Parathyroid adenoma (tissue), 2 donors: ENCODE results near the gene RPS3.

Source experiments
- H2AFZ ChIP-seq: fragments of 300-600 bp; sonication (generic); one replicate; pipeline ENCODE4 v1.7.0; 2017; ENCODE audit warnings: antibody characterized with exemption, mild to moderate bottlenecking
- H3K27ac ChIP-seq: fragments of 300-600 bp; sonication (generic); one replicate; pipeline ENCODE4 v1.7.0; 2017
- H3K27me3 ChIP-seq: fragments of 300-600 bp; sonication (generic); one replicate; pipeline ENCODE4 v1.7.0; 2017; ENCODE audit warnings: low read length; ENCODE audit not compliant: control insufficient read depth, insufficient read depth
- H3K36me3 ChIP-seq: fragments of 300-600 bp; sonication (generic); one replicate; pipeline ENCODE4 v1.7.0; 2017; ENCODE audit warnings: low read length; ENCODE audit not compliant: control insufficient read depth, insufficient read depth
- H3K4me1 ChIP-seq: fragments of 300-600 bp; sonication (generic); one replicate; pipeline ENCODE4 v1.7.0; 2017; ENCODE audit warnings: control low read depth
- H3K4me2 ChIP-seq: fragments of 300-600 bp; sonication (generic); one replicate; pipeline ENCODE4 v1.7.0; 2017; ENCODE audit warnings: low read length
- H3K4me3 ChIP-seq: fragments of 300-600 bp; sonication (generic); one replicate; pipeline ENCODE4 v1.7.0; 2017; ENCODE audit warnings: low read depth, low read length
- H3K79me2 ChIP-seq: fragments of 300-600 bp; sonication (generic); one replicate; pipeline ENCODE4 v1.7.0; 2017; ENCODE audit warnings: control low read depth
- H3K9ac ChIP-seq: fragments of 300-600 bp; sonication (generic); one replicate; pipeline ENCODE4 v1.7.0; 2017; ENCODE audit warnings: mild to moderate bottlenecking
- H3K9me3 ChIP-seq: fragments of 300-600 bp; sonication (generic); one replicate; pipeline ENCODE4 v1.7.0; 2017; ENCODE audit warnings: low read length; ENCODE audit not compliant: control insufficient read depth
- CTCF ChIP-seq: fragments of 300-600 bp; sonication (generic); IDR thresholded peaks from one replicate; pipeline ENCODE4 v1.7.0; 2017; ENCODE audit warnings: antibody characterized with exemption, mild to moderate bottlenecking
- donor health status: primary hyperparathyroidism.

The RPS3 gene

DNA sequence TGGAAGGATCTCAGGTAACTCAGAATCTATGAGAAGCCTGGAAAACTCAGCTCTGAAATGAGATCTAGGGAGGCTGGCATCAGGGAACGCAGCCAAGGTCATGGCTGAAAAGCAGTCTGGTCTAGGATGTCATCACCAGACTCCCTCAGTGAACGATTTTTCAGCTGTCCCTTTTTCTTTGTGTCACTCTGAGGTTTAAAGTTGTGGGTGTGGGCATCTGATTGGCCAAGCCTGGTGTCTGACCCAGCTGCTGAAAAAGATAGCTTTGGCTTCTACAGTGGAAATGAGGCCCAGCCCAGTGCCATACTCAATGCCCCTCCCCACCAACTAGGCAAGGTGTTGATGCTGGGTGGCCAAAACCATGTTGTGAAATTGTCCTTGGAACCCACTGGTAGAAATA, 14.5 kb downstream of the RPS3 start:
- no peak overlapping the region for H3K4me3 ChIP-seq
- no peak overlapping the region for H3K9ac ChIP-seq
- H3K36me3 ChIP-seq: no peaks in the 10 kb centered on the region
- no peaks in the 10 kb centered on the region for H3K4me1 ChIP-seq
- no peak overlapping the region for H2AFZ ChIP-seq
- no peak for TF ChIP-seq CTCF
- H3K79me2 ChIP-seq: no peaks in the 10 kb centered on the region
- no peak overlapping the region for H3K27ac ChIP-seq
- H3K9me3 ChIP-seq: no peaks in the 10 kb centered on the region
- no peaks in the 10 kb centered on the region for H3K27me3 ChIP-seq
- no peak overlapping the region for H3K4me2 ChIP-seq

DNA sequence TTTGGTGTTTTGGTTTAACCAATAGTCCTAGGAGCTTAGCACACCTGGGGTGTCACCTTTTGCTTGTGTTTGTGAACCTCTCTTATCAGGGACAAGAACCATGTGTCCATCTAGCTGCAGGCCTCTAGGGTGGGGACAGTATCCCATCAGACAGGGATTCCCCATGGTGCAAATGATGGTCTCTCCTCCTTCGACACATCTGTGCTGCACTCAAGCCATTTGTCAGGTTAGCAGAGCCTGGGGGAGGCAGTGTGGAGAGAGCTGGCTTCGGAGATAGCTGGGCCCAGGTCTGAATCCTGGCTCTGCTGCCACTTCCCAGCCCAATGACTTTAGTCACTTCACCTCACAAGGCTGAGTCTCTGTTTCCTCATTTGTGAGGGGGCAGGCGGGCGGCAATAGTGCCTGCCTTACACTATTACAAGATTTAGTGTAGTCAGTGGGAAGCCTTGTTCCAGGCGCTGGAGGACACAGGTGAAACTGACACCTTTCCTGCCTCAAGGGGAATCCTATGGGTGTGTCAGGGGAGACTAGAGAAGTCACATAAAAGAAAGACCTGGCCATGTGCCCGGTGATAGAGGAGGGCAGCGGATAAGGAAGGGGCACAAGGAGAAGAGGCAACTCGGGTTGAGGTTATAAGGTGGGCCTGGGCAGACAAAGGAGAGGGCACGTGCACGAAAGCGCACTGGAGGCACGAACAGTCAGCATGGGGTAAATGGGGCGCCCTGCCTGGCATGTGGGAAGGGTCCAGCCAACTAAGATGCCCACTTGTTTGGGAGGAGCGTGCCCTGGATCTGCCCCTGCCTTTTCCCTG, 21.1 kb downstream of the RPS3 start:
- H2AFZ ChIP-seq: no peak overlapping the region
- H3K4me1 ChIP-seq: no peaks in the 10 kb centered on the region
- H3K79me2 ChIP-seq: no peaks in the 10 kb centered on the region
- H3K9ac ChIP-seq: no peak overlapping the region
- H3K4me2 ChIP-seq: no peak overlapping the region
- H3K4me3 ChIP-seq: no peak overlapping the region
- no peaks in the 10 kb centered on the region for H3K9me3 ChIP-seq
- TF ChIP-seq CTCF: no peak
- no peaks in the 10 kb centered on the region for H3K27me3 ChIP-seq
- H3K36me3 ChIP-seq: no peaks in the 10 kb centered on the region
- no peak overlapping the region for H3K27ac ChIP-seq

DNA sequence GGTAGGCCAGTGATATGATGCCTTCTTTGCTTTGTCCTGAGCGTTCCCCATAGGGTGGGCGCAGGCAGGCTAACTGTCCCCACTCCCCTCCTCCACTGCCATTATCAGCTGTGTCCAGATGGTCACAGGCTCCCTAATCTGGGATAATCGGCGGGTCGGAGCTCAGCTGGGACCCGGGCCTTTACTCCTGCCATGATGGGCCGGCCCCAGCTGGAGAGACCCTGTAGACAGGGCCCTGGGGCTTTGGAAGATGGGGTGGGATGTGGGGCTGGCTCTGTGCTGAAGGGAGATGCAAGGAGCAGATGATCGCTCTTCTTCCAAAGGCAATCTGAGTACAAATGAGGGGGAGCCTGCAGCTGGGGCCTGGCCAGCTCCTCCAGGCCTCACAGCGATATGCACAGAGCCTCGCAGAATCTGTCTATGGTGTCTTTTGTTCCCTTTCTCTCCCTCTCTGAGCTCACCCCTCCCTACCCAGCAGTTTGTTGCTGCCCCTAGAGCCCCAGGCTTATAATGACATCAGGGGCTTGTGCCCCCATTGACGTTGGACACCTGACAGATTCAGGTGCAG, 21.8 kb downstream of the RPS3 start:
- Histone ChIP-seq H3K4me2 (no peak overlapping the region), H3K9me3 (no peaks in the 10 kb centered on the region), H3K4me3 (no peak overlapping the region), H2AFZ (no peak overlapping the region), H3K27ac (no peak overlapping the region), H3K36me3 (no peaks in the 10 kb centered on the region), H3K4me1 (no peaks in the 10 kb centered on the region), H3K27me3 (no peaks in the 10 kb centered on the region), H3K79me2 (no peaks in the 10 kb centered on the region), H3K9ac (no peak overlapping the region)
- no peak for TF ChIP-seq CTCF

DNA sequence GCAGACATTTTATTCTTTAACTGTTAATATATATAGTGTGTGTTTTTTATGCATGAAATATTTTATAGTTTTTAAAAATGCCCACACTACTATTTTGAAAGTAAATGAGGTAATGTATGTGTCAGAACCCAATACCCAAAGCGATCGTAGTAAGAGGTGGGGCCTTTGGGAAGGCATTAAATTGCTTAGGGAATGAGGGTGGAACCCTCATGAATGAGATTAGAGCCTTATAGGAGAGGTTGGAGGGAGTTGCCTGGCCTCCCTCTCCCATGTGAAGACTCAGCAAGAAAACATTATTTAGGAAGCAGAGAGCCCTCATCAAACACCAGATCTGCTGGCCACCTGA, 22.6 kb downstream of the RPS3 start:
- Histone ChIP-seq H2AFZ (no peak overlapping the region), H3K9ac (no peak overlapping the region), H3K27me3 (no peaks in the 10 kb centered on the region), H3K4me2 (no peak overlapping the region), H3K4me3 (no peak overlapping the region), H3K9me3 (no peaks in the 10 kb centered on the region), H3K36me3 (no peaks in the 10 kb centered on the region), H3K27ac (no peak overlapping the region), H3K79me2 (no peaks in the 10 kb centered on the region), H3K4me1 (no peaks in the 10 kb centered on the region)
- TF ChIP-seq CTCF: no peak
